GM21367 (cell line): ENCODE data around the gene ATP11A.

Source experiments
- ATAC-seq: cut with Tn5 transposase; IDR thresholded peaks from one replicate; pipeline ENCODE4 v1.9.1; 2021; ENCODE audit not compliant: unreplicated experiment

The ATP11A gene

GRCh38 chr13:112771877-112772538, 82.2 kb downstream of the ATP11A start:
- no peak for ATAC-seq

GRCh38 chr13:112772539-112772909, 82.7 kb downstream of the ATP11A start:
- ATAC-seq: no peak

GRCh38 chr13:112772929-112773328, 83.1 kb downstream of the ATP11A start:
- ATAC-seq: no peak

GRCh38 chr13:112773601-112774447, 84.0 kb downstream of the ATP11A start:
- ATAC-seq: no peak

GRCh38 chr13:112774448-112774792, 84.6 kb downstream of the ATP11A start:
- ATAC-seq: no peak

- ATAC-seq: no peak
Observed at GRCh38 chr13:112774829-112775565, 85.2 kb downstream of the ATP11A start.

- no peak for ATAC-seq
Observed at GRCh38 chr13:112775791-112776279, 86.0 kb downstream of the ATP11A start.

- no peak for ATAC-seq
Observed at GRCh38 chr13:112776354-112776753, 86.5 kb downstream of the ATP11A start.

GRCh38 chr13:112776971-112777370, 87.1 kb downstream of the ATP11A start:
- no peak for ATAC-seq

GRCh38 chr13:112777637-112778406, 88.0 kb downstream of the ATP11A start:
- ATAC-seq: no peak

GRCh38 chr13:112779856-112780604, 90.2 kb downstream of the ATP11A start:
- no peak for ATAC-seq

GRCh38 chr13:112781287-112781686, 91.4 kb downstream of the ATP11A start:
- ATAC-seq: no peak

- ATAC-seq: no peak
Observed at GRCh38 chr13:112781881-112782361, 92.1 kb downstream of the ATP11A start.

GRCh38 chr13:112782429-112783010, 92.7 kb downstream of the ATP11A start:
- no peak for ATAC-seq

GRCh38 chr13:112783135-112783977, 93.5 kb downstream of the ATP11A start:
- no peak for ATAC-seq

- ATAC-seq: no peak
Observed at GRCh38 chr13:112783978-112784371, 94.1 kb downstream of the ATP11A start.

- no peak for ATAC-seq
Observed at GRCh38 chr13:112784811-112785482, 95.1 kb downstream of the ATP11A start.

- no peak for ATAC-seq
Observed at GRCh38 chr13:112785483-112785856, 95.6 kb downstream of the ATP11A start.
